HL-60 (cell line): Measurements from ENCODE around the gene TRIM63.

Source experiments
- POLR2AphosphoS5 ChIP-seq: IDR thresholded peaks from 2 replicates; pipeline ENCODE4 v1.6.1; 2012; ENCODE audit warnings: low read depth
- SPI1 ChIP-seq: IDR thresholded peaks from 2 replicates; pipeline ENCODE4 v1.6.1; 2012; ENCODE audit warnings: low read depth, mild to moderate bottlenecking, borderline replicate concordance
- TF ChIP-seq, protein P1 (sequence below): IDR thresholded peaks from one replicate; pipeline ENCODE4 v1.5.1; 2011; ENCODE audit warnings: low read length, control low read depth, inconsistent platforms; ENCODE audit not compliant: insufficient read depth
- TF ChIP-seq, protein P2 (sequence below): IDR thresholded peaks from 2 replicates; pipeline ENCODE4 v1.6.1; 2012; ENCODE audit warnings: low read depth; ENCODE audit not compliant: insufficient replicate concordance

DNA sequence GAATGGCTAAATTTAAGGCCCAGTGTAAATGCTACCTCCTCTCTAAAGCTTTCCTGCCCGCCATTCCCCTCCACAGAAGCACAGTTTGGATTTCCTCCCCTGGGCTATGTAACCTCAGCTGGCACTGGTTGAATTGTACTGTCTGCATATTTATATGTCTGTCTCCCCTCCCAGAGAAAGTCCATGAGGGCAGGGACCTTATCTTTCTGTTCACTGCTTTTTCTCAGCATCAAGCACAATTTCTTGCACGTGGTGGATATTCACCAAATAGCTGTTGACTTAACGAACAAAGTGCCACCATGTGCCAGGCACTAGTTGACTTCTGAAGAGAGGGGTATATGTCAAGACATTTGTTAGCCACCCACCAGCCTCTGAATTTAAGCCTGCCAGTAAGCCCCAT is 34.7 kb upstream of the TRIM63 start:
- TF ChIP-seq, protein P1, sequence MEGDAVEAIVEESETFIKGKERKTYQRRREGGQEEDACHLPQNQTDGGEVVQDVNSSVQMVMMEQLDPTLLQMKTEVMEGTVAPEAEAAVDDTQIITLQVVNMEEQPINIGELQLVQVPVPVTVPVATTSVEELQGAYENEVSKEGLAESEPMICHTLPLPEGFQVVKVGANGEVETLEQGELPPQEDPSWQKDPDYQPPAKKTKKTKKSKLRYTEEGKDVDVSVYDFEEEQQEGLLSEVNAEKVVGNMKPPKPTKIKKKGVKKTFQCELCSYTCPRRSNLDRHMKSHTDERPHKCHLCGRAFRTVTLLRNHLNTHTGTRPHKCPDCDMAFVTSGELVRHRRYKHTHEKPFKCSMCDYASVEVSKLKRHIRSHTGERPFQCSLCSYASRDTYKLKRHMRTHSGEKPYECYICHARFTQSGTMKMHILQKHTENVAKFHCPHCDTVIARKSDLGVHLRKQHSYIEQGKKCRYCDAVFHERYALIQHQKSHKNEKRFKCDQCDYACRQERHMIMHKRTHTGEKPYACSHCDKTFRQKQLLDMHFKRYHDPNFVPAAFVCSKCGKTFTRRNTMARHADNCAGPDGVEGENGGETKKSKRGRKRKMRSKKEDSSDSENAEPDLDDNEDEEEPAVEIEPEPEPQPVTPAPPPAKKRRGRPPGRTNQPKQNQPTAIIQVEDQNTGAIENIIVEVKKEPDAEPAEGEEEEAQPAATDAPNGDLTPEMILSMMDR = no peak
- TF ChIP-seq, protein P2, sequence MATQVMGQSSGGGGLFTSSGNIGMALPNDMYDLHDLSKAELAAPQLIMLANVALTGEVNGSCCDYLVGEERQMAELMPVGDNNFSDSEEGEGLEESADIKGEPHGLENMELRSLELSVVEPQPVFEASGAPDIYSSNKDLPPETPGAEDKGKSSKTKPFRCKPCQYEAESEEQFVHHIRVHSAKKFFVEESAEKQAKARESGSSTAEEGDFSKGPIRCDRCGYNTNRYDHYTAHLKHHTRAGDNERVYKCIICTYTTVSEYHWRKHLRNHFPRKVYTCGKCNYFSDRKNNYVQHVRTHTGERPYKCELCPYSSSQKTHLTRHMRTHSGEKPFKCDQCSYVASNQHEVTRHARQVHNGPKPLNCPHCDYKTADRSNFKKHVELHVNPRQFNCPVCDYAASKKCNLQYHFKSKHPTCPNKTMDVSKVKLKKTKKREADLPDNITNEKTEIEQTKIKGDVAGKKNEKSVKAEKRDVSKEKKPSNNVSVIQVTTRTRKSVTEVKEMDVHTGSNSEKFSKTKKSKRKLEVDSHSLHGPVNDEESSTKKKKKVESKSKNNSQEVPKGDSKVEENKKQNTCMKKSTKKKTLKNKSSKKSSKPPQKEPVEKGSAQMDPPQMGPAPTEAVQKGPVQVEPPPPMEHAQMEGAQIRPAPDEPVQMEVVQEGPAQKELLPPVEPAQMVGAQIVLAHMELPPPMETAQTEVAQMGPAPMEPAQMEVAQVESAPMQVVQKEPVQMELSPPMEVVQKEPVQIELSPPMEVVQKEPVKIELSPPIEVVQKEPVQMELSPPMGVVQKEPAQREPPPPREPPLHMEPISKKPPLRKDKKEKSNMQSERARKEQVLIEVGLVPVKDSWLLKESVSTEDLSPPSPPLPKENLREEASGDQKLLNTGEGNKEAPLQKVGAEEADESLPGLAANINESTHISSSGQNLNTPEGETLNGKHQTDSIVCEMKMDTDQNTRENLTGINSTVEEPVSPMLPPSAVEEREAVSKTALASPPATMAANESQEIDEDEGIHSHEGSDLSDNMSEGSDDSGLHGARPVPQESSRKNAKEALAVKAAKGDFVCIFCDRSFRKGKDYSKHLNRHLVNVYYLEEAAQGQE = no peak
- TF ChIP-seq POLR2AphosphoS5 (no peak), SPI1 (no peak)
